Measurements from ENCODE around the gene IL1RL2.

GRCh38 chr2:102154946-102155702 lies 31.7 kb upstream of the IL1RL2 start:
- TF ChIP-seq RAD21 (IDR thresholded peaks at IDR 0.05; ENCODE audit: low read length) (no peak), MAZ (IDR thresholded peaks at IDR 0.05; ENCODE audit: borderline replicate concordance, low read depth, low read length) (no peak), RFX5 (IDR thresholded peaks at IDR 0.05; ENCODE audit: low read depth, low read length) (no peak)
- TF ChIP-seq, protein P1, sequence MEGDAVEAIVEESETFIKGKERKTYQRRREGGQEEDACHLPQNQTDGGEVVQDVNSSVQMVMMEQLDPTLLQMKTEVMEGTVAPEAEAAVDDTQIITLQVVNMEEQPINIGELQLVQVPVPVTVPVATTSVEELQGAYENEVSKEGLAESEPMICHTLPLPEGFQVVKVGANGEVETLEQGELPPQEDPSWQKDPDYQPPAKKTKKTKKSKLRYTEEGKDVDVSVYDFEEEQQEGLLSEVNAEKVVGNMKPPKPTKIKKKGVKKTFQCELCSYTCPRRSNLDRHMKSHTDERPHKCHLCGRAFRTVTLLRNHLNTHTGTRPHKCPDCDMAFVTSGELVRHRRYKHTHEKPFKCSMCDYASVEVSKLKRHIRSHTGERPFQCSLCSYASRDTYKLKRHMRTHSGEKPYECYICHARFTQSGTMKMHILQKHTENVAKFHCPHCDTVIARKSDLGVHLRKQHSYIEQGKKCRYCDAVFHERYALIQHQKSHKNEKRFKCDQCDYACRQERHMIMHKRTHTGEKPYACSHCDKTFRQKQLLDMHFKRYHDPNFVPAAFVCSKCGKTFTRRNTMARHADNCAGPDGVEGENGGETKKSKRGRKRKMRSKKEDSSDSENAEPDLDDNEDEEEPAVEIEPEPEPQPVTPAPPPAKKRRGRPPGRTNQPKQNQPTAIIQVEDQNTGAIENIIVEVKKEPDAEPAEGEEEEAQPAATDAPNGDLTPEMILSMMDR (conservative IDR thresholded peaks at IDR 0.05; ENCODE audit: low read depth, low read length) = no peak

Measured in IMR-90 (cell line).